ENCODE data around the gene GPR39. TPM values are rescaled to one million over a fixed set of nuclear protein-coding genes. Genes with fewer than 3 reads are reported as not detected.

Gene GPR39
- total RNA-seq, 2 donors from 2014 or later: not detected

- no peak overlapping the region for H3K27ac Mint-ChIP-seq
- no peaks in the 10 kb centered on the region for H3K36me3 Mint-ChIP-seq
- ATAC-seq (no peak), DNase-seq (ENCODE audit: low spot score) (no peak)
- no peaks in the 10 kb centered on the region for H3K9me3 Mint-ChIP-seq
- H3K4me3 Mint-ChIP-seq: no peak overlapping the region
- no peaks in the 10 kb centered on the region for H3K27me3 Mint-ChIP-seq
- H3K4me1 Mint-ChIP-seq (ENCODE audit: low read depth in 2 of 2): no peaks in the 10 kb centered on the region
Measured at GRCh38 chr2:132654968-132655367, 238.4 kb downstream of the GPR39 start.

GRCh38 chr2:132656266-132656975 lies 239.8 kb downstream of the GPR39 start:
- no peaks in the 10 kb centered on the region for H3K4me1 Mint-ChIP-seq (ENCODE audit: low read depth in 2 of 2)
- H3K9me3 Mint-ChIP-seq: peaks cover 2% of the 10 kb centered on the region
- ATAC-seq (no peak), DNase-seq (ENCODE audit: low spot score) (no peak)
- no peak overlapping the region for H3K27ac Mint-ChIP-seq
- H3K27me3 Mint-ChIP-seq: no peaks in the 10 kb centered on the region
- H3K36me3 Mint-ChIP-seq: no peaks in the 10 kb centered on the region
- no peak overlapping the region for H3K4me3 Mint-ChIP-seq

GRCh38 chr2:132659331-132659730 lies 242.7 kb downstream of the GPR39 start:
- Mint-ChIP-seq H3K4me1 (ENCODE audit: low read depth in 2 of 2) (no peaks in the 10 kb centered on the region), H3K27me3 (no peaks in the 10 kb centered on the region), H3K4me3 (no peak overlapping the region), H3K36me3 (no peaks in the 10 kb centered on the region), H3K27ac (no peak overlapping the region), H3K9me3 (peaks cover 3% of the 10 kb centered on the region)
- DNase-seq (ENCODE audit: low spot score) (no peak), ATAC-seq (no peak)

- no peaks in the 10 kb centered on the region for H3K36me3 Mint-ChIP-seq
- no peaks in the 10 kb centered on the region for H3K27me3 Mint-ChIP-seq
Measured at GRCh38 chr2:132662732-132663131, 246.1 kb downstream of the GPR39 start.

GRCh38 chr2:132664096-132664495 lies 247.5 kb downstream of the GPR39 start:
- DNase-seq (ENCODE audit: low spot score): no peak
- H3K27ac Mint-ChIP-seq: no peak overlapping the region
- ATAC-seq: no peak

More at GRCh38 chr2:132662732-132663131, 246.1 kb downstream of the GPR39 start:
- no peak for ATAC-seq
- H3K27ac Mint-ChIP-seq: no peak overlapping the region
- no peak for DNase-seq (ENCODE audit: low spot score)
- H3K9me3 Mint-ChIP-seq: peaks cover 3% of the 10 kb centered on the region
- H3K4me3 Mint-ChIP-seq: no peak overlapping the region
- no peaks in the 10 kb centered on the region for H3K4me1 Mint-ChIP-seq (ENCODE audit: low read depth in 2 of 2)

GRCh38 chr2:132665401-132666140 lies 249.0 kb downstream of the GPR39 start:
- DNase-seq (ENCODE audit: low spot score): no peak
- Mint-ChIP-seq H3K27ac (no peak overlapping the region), H3K4me1 (ENCODE audit: low read depth in 2 of 2) (no peaks in the 10 kb centered on the region), H3K9me3 (peaks cover 3% of the 10 kb centered on the region), H3K27me3 (peaks cover 0 to 2% of the 10 kb centered on the region in 2 donors), H3K36me3 (no peaks in the 10 kb centered on the region), H3K4me3 (no peak overlapping the region)
- ATAC-seq: no peak

More at GRCh38 chr2:132664096-132664495, 247.5 kb downstream of the GPR39 start:
- H3K36me3 Mint-ChIP-seq: no peaks in the 10 kb centered on the region
- no peak overlapping the region for H3K4me3 Mint-ChIP-seq
- H3K27me3 Mint-ChIP-seq: peaks cover 0 to 2% of the 10 kb centered on the region in 2 donors
- peaks cover 3% of the 10 kb centered on the region for H3K9me3 Mint-ChIP-seq
- H3K4me1 Mint-ChIP-seq (ENCODE audit: low read depth in 2 of 2): no peaks in the 10 kb centered on the region

- no peak for ATAC-seq
- H3K36me3 Mint-ChIP-seq: no peaks in the 10 kb centered on the region
Measured at GRCh38 chr2:132667706-132668105, 251.1 kb downstream of the GPR39 start.

GRCh38 chr2:132668189-132668823 lies 251.7 kb downstream of the GPR39 start:
- no peaks in the 10 kb centered on the region for H3K4me1 Mint-ChIP-seq (ENCODE audit: low read depth in 2 of 2)
- no peaks in the 10 kb centered on the region for H3K36me3 Mint-ChIP-seq
- no peaks in the 10 kb centered on the region for H3K9me3 Mint-ChIP-seq
- H3K27ac Mint-ChIP-seq: no peak overlapping the region
- H3K4me3 Mint-ChIP-seq: no peak overlapping the region
- DNase-seq (ENCODE audit: low spot score) (no peak), ATAC-seq (peak in 1 of 2 donors; percentile 40)
- H3K27me3 Mint-ChIP-seq: peaks cover 14 to 17% of the 10 kb centered on the region in 2 donors

More at GRCh38 chr2:132667706-132668105, 251.1 kb downstream of the GPR39 start:
- Mint-ChIP-seq H3K27ac (no peak overlapping the region), H3K27me3 (peaks cover 11% of the 10 kb centered on the region in 2 donors), H3K9me3 (no peaks in the 10 kb centered on the region), H3K4me1 (ENCODE audit: low read depth in 2 of 2) (no peaks in the 10 kb centered on the region), H3K4me3 (no peak overlapping the region)
- DNase-seq (ENCODE audit: low spot score): no peak

GRCh38 chr2:132668987-132669907 lies 252.6 kb downstream of the GPR39 start:
- Mint-ChIP-seq H3K27ac (no peak overlapping the region), H3K27me3 (peaks cover 14 to 17% of the 10 kb centered on the region in 2 donors), H3K4me1 (ENCODE audit: low read depth in 2 of 2) (no peaks in the 10 kb centered on the region), H3K36me3 (no peaks in the 10 kb centered on the region), H3K9me3 (no peaks in the 10 kb centered on the region), H3K4me3 (no peak overlapping the region)
- DNase-seq (ENCODE audit: low spot score): no peak
- no peak for ATAC-seq

GRCh38 chr2:132669908-132670495 lies 253.4 kb downstream of the GPR39 start, which contains the start of gene LYPD1:
LYPD1 (minus strand) TSS chr2:132670205; CDS start chr2:132669932, 273 bp downstream.
- H3K27me3 Mint-ChIP-seq: peaks cover 14 to 17% of the 10 kb centered on the region in 2 donors
- no peaks in the 10 kb centered on the region for H3K36me3 Mint-ChIP-seq
- H3K4me3 Mint-ChIP-seq: no peak within 1 kb of the TSS
- no peak within 1 kb of the TSS for H3K27ac Mint-ChIP-seq
- H3K4me1 Mint-ChIP-seq (ENCODE audit: low read depth in 2 of 2): no peaks in the 10 kb centered on the region
- DNase-seq (ENCODE audit: low spot score): no peak
- ATAC-seq: no peak
- H3K9me3 Mint-ChIP-seq: peaks cover 1% of the 10 kb centered on the region

GRCh38 chr2:132670496-132671150 lies 254.0 kb downstream of the GPR39 start:
- peak in 1 of 2 donors; percentile 32 for ATAC-seq

GRCh38 chr2:132671151-132671835 lies 254.7 kb downstream of the GPR39 start:
- no peak for ATAC-seq
- DNase-seq (ENCODE audit: low spot score): no peak
- peaks cover 6% of the 10 kb centered on the region for H3K9me3 Mint-ChIP-seq
- no peak overlapping the region for H3K4me3 Mint-ChIP-seq
- H3K4me1 Mint-ChIP-seq (ENCODE audit: low read depth in 2 of 2): no peaks in the 10 kb centered on the region
- H3K27ac Mint-ChIP-seq: no peak overlapping the region
- H3K27me3 Mint-ChIP-seq: peaks cover 14 to 17% of the 10 kb centered on the region in 2 donors
- H3K36me3 Mint-ChIP-seq: no peaks in the 10 kb centered on the region

More at GRCh38 chr2:132670496-132671150, 254.0 kb downstream of the GPR39 start:
- Mint-ChIP-seq H3K4me1 (ENCODE audit: low read depth in 2 of 2) (no peaks in the 10 kb centered on the region), H3K9me3 (peaks cover 6% of the 10 kb centered on the region), H3K27me3 (peaks cover 14 to 17% of the 10 kb centered on the region in 2 donors), H3K27ac (no peak overlapping the region), H3K36me3 (no peaks in the 10 kb centered on the region), H3K4me3 (no peak overlapping the region)
- DNase-seq (ENCODE audit: low spot score): no peak

Measured in natural killer cell treated with Interleukin-12 subunit alpha and Interleukin-12 subunit beta and Interleukin-15 and Interleukin-18, amount 100 ng/mL, for 72 hours (primary cell).